HG03575 (cell line): ENCODE measurements around the gene LTBP4.
"Not testable (repeated sequence)": the region's sequence is repeated elsewhere in the genome, so short reads cannot be mapped to it uniquely, and the experiment has no call there.

ENCODE experiments used
- ATAC-seq: cut with Tn5 transposase; IDR thresholded peaks from one replicate; pipeline ENCODE4 v1.9.1; 2021; ENCODE audit not compliant: unreplicated experiment, insufficient number of reproducible peaks, low FRiP score; ENCODE audit errors: extremely low read depth

LTBP4 gene, protein sequence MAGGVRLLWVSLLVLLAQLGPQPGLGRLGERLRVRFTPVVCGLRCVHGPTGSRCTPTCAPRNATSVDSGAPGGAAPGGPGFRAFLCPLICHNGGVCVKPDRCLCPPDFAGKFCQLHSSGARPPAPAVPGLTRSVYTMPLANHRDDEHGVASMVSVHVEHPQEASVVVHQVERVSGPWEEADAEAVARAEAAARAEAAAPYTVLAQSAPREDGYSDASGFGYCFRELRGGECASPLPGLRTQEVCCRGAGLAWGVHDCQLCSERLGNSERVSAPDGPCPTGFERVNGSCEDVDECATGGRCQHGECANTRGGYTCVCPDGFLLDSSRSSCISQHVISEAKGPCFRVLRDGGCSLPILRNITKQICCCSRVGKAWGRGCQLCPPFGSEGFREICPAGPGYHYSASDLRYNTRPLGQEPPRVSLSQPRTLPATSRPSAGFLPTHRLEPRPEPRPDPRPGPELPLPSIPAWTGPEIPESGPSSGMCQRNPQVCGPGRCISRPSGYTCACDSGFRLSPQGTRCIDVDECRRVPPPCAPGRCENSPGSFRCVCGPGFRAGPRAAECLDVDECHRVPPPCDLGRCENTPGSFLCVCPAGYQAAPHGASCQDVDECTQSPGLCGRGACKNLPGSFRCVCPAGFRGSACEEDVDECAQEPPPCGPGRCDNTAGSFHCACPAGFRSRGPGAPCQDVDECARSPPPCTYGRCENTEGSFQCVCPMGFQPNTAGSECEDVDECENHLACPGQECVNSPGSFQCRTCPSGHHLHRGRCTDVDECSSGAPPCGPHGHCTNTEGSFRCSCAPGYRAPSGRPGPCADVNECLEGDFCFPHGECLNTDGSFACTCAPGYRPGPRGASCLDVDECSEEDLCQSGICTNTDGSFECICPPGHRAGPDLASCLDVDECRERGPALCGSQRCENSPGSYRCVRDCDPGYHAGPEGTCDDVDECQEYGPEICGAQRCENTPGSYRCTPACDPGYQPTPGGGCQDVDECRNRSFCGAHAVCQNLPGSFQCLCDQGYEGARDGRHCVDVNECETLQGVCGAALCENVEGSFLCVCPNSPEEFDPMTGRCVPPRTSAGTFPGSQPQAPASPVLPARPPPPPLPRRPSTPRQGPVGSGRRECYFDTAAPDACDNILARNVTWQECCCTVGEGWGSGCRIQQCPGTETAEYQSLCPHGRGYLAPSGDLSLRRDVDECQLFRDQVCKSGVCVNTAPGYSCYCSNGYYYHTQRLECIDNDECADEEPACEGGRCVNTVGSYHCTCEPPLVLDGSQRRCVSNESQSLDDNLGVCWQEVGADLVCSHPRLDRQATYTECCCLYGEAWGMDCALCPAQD (N-terminal part only)

DNA sequence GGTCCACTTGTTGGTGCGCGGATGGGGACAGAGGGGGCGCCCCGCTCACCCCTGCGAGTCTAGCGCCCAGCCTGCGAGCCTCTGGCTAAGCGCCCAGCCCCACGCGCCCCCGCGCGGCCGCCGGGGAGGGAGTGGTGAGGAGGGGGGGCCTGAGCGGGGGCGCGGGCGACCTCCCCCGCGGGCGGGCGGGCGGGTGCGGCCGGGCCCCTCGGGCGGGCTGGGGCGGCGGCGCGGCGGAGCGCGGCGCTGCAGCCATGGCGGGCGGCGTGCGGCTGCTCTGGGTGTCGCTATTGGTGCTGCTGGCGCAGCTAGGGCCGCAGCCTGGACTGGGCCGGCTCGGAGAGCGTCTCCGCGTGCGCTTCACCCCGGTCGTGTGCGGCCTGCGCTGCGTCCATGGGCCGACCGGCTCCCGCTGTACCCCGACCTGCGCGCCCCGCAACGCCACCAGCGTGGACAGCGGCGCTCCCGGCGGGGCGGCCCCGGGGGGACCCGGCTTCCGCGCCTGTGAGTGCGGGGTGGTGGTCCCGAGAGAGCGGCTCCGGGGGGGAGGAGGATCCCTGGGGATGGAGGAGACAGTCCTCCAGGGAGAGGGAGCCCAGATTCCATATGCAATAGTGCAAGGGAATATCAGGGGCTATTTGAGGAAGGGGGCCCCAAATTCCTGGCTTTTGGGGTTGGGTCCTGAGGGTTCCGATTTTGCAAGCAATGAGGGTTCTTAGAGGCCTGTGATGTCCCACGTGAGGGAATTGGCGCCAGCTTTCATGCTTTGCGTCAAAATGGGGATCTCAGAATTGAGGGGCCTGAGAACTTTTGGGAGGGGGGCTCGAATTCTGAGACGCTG is at the start of gene LTBP4:
LTBP4 (plus strand) TSS at position 236 of the 841 bp plus-strand sequence; CDS start at position 255, 19 bp downstream.
- no peak for ATAC-seq

DNA sequence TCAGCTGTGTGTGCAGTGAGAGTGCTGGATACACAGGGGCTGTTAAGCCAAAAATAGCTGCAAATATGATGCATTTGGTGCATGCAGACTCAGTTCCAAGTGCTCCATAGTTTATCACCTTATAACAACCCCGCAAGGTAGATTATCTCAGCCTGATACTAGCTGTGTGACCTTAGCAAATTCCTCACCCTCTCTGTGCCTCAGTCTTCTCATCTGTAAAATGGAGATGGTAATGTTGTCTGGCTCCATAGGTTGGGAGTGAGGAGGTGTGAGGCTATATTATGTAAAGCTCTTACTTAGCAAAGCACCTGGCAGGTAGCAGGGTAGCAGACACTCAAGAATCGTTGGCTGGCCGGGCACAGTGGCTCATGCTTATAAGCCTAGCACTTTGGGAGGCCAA is 48.3 kb upstream of the LTBP4 start:
- no peak for ATAC-seq

DNA sequence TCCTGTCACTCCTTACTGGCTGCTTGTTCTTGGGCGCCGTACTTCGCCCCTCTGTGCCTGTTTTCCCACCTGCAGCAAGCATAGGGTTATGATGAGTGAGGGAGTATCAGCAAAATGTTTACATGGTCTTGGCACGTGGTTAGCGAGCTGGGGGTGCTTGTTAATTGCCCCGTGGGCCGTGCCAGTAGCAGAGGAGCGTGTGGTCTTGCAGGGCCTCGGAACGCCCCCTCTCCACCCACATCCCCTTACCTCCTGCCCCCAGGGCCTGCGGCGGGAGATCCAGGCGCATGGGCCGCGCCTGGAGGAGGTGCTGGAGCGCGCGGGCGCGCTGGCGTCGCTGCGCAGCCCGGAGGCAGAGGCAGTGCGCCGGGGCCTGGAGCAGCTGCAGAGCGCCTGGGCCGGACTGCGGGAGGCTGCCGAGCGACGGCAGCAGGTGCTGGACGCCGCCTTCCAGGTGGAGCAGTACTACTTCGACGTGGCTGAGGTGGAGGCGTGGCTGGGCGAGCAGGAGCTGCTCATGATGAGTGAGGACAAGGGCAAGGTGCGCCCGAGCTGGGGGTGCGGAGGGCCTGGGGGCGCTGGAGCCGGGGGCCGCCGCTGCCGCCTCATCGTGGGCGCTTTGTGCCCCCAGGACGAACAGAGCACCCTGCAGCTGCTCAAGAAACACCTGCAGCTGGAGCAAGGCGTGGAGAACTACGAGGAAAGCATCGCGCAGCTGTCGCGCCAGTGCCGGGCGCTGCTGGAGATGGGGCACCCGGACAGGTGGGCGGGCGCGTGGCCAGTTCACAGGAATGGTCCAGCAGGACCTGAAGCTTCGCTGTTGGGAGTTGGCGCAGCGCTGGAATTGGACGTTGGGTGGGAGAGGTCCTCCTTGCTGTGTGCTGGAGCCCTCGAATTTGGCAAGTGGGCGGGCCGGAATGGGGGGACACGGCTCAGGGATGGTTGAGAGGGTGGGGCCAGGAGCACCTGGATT is 47.0 kb upstream of the LTBP4 start:
- no peak for ATAC-seq

DNA sequence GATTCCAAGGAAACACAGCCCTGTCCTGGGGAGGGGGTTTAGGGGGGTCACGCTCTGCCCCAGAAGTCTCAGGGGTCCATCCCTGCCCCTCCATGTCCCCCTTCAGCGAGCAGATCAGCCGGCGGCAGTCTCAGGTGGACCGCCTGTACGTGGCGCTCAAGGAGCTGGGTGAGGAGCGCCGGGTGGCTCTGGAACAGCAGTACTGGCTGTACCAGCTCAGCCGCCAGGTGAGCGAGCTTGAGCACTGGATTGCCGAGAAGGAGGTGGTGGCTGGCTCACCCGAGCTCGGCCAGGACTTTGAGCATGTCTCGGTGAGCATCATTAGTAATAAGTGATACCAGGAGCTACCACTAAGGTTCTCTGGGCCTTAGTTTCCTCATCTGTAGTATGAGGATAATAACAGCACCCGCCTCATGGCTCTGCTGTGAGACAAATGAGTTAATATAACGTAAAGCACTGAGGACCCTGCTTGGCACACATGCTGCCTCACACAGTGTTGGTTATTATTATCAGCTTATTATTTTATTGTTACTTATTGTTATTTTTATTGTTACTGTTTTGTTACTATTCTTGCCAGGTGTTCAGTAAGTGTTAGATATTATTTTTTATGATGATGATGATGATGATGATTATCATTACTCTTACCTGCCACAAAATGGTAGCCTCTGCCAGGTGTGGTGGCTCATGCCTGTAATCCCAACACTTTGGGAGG is 45.0 kb upstream of the LTBP4 start:
- no peak for ATAC-seq

DNA sequence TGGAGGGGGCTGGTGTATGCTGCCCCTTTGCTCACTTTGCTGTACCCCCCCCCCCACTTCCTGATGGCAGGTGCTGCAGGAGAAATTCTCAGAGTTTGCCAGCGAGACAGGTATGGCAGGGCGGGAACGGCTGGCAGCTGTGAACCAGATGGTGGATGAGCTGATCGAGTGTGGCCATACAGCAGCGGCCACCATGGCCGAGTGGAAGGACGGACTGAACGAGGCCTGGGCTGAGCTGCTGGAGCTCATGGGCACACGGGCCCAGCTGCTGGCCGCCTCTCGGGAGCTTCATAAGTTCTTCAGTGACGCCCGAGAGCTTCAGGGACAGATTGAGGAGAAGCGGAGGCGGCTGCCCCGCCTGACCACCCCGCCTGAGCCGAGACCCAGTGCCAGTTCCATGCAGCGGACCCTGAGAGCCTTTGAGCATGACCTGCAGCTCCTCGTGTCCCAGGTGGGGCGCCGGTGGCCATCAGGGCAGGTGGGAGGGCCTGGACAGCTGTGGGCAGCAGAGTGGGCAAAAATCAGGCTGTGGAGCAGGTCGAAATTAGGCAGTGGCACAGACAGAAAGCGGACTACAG is 44.1 kb upstream of the LTBP4 start:
- ATAC-seq, result no peak

DNA sequence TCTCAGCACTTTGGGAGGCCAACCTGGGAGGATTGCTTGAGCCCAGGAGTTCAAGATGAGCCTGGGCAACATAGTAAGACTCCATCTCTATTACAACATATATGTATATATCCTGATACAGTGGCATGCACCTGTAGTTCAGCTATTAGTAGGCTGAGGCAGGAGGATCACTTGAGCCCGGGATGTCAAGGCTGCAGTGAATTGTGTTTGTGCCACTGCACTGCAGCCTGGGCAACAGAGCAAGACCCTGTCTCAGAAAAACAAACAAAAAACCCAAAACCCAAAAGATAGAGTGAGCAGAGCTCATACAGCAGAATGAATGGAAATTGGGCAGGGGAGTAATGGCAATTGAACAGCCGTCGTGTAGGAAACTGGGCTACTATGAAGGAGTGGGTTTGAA is 41.8 kb upstream of the LTBP4 start:
- no peak for ATAC-seq

DNA sequence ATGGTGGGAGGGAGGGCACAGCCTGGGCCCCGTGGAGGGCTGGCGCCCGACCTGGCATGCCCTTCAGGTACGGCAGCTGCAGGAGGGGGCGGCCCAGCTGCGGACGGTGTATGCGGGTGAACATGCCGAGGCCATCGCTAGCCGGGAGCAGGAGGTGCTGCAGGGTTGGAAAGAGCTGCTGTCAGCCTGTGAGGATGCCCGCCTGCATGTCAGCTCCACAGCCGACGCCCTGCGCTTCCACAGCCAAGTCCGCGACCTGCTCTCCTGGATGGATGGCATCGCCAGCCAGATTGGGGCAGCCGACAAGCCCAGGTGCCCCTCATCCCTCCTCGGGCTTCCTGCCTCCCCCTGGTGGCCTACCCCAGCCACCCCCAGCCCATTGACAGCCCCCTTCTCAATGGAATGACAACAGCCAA is 41.1 kb upstream of the LTBP4 start:
- no peak for ATAC-seq

DNA sequence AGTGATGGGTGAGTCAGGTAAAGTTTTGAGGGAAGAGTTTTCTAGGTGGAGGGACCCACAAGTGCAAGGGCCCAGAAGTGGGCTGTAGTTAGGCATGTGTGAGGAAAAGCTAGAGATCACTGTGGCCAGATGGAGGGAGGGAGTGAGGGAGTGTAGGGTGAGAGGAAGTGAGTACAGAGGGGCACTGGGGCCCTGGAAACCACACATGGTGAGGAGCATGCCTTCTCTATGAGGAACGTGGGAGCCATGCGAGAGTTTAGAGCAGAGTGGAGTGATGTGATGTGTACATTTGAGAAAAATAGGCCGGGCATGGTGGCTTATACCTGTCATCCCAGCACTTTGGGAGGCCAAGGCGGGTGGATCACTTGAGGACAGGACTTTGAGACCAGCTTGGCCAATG is 39.2 kb upstream of the LTBP4 start:
- no peak for ATAC-seq

DNA sequence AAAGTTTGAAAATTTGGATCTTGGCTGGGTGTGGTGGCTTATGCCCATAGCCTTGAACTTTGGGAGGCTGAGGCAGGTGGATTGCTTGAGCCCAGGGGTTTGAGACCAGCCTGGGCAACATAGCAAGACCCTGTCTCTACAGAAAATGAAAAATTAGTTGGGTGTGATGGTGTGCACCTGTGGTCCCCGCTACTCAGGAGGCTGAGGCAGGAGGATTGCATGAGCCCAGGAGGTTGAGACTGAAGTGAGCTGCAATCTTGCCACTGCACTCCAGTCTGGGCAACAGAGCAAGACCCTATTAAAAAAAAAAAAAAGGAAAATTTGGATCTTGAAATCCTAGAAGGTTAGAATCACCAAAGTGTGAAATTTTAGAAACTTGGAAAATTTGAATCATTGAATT is 36.6 kb upstream of the LTBP4 start:
- not testable (repeated sequence) for ATAC-seq

DNA sequence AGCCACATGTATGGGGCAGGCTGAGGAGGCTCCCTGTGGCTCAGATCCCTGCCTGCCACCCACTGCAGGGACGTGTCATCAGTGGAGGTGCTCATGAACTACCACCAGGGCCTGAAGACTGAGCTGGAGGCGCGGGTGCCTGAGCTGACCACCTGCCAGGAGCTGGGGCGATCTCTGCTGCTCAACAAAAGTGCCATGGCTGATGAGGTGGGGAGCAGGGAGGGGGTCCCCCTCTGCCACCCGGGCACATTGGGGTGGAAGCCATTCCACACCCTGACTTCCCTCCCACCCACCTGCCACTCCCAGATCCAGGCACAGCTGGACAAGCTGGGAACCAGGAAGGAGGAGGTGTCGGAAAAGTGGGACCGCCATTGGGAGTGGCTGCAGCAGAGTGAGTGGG is 35.8 kb upstream of the LTBP4 start:
- no peak for ATAC-seq

DNA sequence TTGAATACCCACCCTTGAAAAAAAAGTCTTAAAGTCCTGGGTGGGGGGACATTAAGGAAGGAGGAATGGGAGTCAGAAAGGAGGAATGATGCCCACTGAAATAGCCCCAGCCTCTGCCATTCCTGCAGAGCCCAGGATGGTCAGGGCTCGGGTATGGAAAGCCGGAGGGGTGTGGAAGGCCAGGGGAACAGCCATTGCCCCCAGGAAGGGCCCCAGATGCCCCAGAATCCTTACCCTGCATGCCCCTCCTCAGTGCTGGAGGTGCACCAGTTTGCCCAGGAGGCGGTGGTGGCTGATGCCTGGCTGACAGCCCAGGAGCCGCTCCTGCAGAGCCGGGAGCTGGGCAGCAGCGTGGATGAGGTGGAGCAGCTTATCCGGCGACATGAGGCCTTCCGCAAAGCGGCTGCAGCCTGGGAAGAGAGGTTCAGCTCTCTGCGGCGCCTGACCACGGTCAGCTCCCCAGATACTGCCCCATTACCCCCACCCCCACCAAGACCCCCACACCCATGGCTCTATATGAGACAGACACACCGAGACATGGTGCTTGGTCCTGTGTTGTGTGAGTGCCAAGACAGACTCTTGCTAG is 35.2 kb upstream of the LTBP4 start:
- no peak for ATAC-seq

DNA sequence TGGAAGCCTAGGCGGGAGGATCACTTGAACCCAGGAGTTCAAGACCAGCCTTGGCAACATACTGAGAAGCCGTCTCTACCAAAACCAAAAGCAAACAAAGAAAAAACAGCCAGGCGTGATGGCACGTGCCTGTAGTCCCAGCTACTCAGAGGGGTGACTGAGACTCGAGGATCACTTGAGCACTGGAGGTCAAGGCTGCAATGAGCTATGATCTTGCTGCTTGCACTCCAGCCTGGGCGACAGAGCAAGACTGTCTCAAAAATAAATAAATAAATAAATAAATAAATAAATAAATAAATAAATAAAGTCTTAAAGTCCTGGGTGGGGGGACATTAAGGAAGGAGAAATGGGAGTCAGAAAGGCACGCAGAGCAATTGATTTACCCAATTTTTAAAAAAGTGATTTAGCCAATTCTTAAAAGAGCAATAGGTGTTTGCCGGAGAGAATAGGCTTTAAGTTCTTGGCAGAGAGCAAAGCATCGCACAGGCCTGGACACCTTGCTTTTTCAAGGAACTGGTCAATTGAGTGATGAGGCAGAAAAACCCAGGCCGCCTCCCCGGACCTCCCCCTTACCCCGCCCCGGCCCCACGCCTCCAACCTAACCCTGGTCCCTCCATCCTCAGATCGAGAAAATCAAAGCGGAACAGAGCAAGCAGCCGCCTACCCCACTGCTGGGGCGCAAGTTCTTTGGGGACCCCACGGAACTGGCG is 34.0 kb upstream of the LTBP4 start:
- ATAC-seq, result no peak

DNA sequence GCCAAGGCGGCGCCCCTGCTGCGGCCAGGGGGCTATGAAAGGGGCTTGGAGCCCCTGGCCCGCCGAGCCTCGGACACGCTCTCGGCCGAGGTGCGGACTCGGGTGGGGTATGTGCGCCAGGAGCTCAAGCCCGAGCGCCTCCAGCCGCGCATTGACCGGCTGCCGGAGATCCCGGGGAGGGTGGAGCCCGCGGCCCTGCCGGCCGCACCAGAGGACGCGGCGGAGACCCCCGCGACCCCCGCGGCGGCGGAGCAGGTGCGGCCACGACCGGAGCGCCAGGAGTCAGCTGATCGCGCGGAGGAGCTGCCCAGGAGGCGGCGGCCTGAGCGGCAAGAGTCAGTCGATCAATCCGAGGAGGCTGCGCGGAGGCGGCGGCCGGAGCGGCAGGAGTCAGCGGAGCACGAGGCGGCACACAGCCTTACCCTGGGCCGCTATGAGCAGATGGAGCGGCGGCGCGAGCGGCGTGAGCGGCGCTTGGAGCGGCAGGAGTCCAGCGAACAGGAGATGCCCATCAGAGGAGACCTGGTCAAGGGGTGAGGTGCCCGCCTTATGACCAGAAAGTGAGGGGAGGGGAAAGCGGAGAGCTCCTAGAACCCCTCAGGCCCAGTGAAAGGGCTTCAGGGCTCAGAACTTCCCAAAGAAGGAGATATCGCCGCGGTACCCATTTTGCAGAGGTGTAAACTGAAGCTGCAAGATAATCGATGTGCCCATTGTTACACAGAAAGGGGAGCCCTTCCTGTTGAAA is 33.2 kb upstream of the LTBP4 start:
- no peak for ATAC-seq

DNA sequence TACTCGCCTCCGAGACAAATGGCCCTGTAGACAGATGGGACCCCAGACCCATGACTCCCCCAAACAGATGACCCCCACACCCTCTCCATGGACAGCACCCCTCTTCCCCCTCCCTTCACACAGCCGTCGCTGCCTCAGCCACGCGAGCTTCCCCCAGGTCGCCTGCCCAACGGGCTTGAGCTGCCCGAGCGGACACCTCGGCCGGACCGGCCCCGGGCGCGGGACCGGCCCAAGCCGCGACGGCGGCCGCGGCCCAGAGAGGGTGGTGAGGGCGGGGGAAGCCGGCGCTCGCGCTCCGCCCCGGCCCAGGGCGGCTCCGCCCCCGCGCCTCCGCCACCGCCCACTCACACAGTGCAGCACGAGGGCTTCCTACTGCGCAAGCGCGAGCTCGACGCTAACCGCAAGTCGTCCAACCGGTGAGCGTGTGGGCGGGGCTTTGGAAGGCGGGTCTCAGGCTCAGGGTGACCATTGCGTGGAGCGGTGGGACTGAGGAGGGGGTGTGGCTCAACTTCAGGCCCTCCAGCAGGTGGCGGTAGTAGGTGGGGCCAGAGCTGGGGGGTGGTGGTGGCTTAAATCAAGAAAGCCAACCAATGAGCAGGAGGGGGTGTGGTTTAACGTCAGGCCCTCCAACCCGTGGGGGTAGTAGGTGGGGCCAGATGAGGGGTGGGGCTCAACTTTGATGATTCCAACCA is 30.7 kb upstream of the LTBP4 start:
- peak; percentile 31 for ATAC-seq

DNA sequence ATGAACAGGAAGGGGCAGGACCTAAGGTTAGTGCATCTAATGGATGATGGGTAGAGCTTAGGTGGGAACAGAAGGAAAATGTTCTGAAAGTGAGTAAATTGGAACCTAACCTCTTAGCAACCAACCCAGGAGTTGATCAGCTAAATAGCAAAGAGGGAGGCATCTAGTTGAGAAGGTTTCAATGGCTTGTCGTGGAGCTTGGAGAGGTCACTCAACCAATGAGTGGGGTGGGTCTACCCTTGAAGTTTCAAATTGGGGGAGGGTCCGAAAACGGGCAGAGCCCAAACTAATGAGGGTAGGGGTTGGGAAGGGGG is 30.2 kb upstream of the LTBP4 start:
- no peak for ATAC-seq
